ENCODE results near the gene TPPP.

GRCh38 chr5:674630-675011 is 18.5 kb downstream of the TPPP start:
- TF ChIP-seq ZNF331 (CRISPR knock-in tag; IDR thresholded peaks at IDR 0.05) (no peak), MYC (CRISPR knock-in tag; IDR thresholded peaks at IDR 0.05; ENCODE audit: borderline replicate concordance) (no peak), NKX3-1 (CRISPR knock-in tag; IDR thresholded peaks at IDR 0.05) (no peak), NCOA2 (CRISPR knock-in tag; IDR thresholded peaks at IDR 0.05) (no peak)
- TF ChIP-seq, protein P1, sequence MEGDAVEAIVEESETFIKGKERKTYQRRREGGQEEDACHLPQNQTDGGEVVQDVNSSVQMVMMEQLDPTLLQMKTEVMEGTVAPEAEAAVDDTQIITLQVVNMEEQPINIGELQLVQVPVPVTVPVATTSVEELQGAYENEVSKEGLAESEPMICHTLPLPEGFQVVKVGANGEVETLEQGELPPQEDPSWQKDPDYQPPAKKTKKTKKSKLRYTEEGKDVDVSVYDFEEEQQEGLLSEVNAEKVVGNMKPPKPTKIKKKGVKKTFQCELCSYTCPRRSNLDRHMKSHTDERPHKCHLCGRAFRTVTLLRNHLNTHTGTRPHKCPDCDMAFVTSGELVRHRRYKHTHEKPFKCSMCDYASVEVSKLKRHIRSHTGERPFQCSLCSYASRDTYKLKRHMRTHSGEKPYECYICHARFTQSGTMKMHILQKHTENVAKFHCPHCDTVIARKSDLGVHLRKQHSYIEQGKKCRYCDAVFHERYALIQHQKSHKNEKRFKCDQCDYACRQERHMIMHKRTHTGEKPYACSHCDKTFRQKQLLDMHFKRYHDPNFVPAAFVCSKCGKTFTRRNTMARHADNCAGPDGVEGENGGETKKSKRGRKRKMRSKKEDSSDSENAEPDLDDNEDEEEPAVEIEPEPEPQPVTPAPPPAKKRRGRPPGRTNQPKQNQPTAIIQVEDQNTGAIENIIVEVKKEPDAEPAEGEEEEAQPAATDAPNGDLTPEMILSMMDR (CRISPR knock-in tag; IDR thresholded peaks at IDR 0.05), result no peak

Measured in HepG2 (cell line).